Activated CD8-positive, alpha-beta memory T cell treated with anti-CD3 and anti-CD28 coated beads for 36 hours (primary cell): ENCODE results near the gene SH3PXD2B. TPM values are rescaled to one million over a fixed set of nuclear protein-coding genes. Genes with fewer than 3 reads are reported as not detected.
"Not testable (repeated sequence)": the region's sequence is repeated elsewhere in the genome, so short reads cannot be mapped to it uniquely, and the experiment has no call there.

Experiments used
- CTCF ChIA-PET: fragments of 350-600 bp; sonication (Branson Sonifier 250); formaldehyde crosslinking; loops from one replicate; lab custom pipeline; 2021; ENCODE audit warnings: antibody characterized with exemption; lab: Charles Lee
- POLR2A ChIA-PET: fragments of 350-600 bp; sonication (Branson Sonifier 250); formaldehyde crosslinking; loops from one replicate; lab custom pipeline; 2021; ENCODE audit warnings: antibody characterized with exemption; lab: Charles Lee
- total RNA-seq, 2 experiments: library from RNA; stranded (reverse); gene quantifications; one replicate each; pipeline ENCODE4 v1.2.3, GENCODE V29; 2021

Gene SH3PXD2B
- total RNA-seq, 2 experiments from 2014 or later: 0.17 to 0.25 TPM

DNA sequence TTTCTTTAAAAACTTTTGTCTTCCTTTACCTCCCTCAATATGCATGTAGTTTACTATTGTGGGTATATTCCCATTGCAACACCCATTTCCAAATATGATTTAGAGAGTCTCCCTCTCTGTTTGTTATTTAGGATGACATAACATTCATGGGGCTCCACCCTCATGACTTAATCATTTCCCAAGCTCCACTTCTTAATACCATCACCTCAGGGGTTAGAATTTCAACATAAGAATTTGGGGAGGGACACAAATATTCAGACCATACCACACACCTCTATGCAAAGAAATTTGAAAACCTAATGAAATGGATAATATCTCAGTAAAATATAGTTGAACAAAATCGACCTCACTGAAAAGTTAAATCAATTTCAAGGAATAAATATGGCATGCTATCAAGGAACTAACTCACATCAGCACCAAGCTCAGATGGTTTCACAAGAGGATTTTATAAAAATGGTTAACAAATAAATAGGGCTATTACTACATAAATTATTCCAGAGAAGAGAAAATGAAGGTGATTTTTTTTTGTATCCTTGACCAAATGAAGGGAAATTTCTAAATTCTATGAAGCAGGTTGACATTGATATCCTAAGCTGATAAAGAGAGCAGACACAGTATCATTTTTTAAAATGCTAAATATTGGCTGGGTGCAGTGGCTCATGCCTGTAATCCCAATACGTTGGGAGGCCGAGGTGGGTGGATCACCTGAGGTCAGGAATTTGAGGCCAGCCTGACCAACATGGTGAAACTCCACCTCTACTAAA lies 150.6 kb downstream of the SH3PXD2B start:
- POLR2A ChIA-PET: interaction anchor here (0.6 kb wide), 1 partner anchor 21 kb away, joined by 3 read pairs; no protein-coding TSS in a partner anchor
- CTCF ChIA-PET: interaction anchor here (0.7 kb wide), 2 partner anchors 415 to 528 kb away, joined by 4 to 5 read pairs; no protein-coding TSS in a partner anchor

DNA sequence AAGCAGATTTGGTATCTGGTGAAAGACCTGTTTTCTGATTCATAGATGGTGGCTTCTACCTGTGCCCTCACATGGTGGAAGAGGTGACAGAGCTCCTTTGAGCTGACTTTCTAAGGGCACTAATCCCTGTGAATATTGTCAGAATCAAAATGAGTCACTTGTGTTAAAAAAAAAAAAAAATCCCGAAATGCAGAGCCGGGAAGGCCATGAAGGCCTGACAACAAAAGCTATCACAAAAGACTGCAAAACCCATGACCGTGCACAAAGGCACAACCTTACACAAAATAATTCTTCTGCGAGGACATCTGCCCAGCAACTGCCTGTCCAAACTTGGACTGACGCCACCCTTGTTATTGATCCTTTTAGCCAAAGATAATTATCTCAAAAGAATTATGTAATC lies 151.2 kb downstream of the SH3PXD2B start:
- CTCF ChIA-PET: no interaction called here
- POLR2A ChIA-PET: no interaction called here

DNA sequence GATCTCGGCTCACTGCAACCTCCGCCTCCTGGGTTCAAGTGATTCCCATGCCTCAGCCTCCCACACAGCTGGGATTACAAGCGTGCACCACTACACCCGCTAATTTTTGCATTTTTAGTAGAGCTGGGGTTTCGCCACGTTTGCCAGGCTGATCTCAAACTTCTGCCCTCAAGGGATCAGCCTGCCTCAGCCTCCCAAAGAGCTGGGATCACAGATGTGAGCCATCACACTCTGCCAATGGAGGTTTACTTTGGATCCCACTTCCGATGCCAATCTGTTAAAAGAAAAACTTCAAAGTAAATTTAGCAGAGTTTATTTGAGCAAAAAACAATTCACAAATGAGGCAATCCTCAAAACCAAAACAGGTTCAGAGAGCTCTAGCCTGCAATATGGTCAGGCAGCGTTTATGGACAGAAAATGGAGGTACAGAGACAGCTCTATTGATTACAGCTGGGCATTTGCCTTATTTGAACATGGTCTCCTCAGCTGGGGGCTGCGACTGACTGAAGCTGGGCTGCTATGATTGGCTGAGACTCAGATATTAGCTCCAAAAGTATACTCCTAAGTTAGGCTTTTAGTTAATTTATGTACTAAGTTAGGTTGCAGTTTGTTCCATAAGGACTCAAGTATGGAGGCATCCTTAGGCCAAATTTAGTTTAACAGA lies 152.1 kb downstream of the SH3PXD2B start:
- POLR2A ChIA-PET: no interaction called here
- CTCF ChIA-PET: interaction anchor here (0.7 kb wide), 1 partner anchor 311 kb away, joined by 3 read pairs; no protein-coding TSS in a partner anchor

- POLR2A ChIA-PET: no interaction called here
- CTCF ChIA-PET: interaction anchor here (0.6 kb wide), 1 partner anchor 96 kb away, joined by 3 read pairs; no protein-coding TSS in a partner anchor
These were observed 154.3 kb downstream of the SH3PXD2B start for GRCh38 chr5:172299916-172300439.

- POLR2A ChIA-PET: no interaction called here
- CTCF ChIA-PET: no interaction called here
These were observed 159.5 kb downstream of the SH3PXD2B start for GRCh38 chr5:172294831-172295230.

DNA sequence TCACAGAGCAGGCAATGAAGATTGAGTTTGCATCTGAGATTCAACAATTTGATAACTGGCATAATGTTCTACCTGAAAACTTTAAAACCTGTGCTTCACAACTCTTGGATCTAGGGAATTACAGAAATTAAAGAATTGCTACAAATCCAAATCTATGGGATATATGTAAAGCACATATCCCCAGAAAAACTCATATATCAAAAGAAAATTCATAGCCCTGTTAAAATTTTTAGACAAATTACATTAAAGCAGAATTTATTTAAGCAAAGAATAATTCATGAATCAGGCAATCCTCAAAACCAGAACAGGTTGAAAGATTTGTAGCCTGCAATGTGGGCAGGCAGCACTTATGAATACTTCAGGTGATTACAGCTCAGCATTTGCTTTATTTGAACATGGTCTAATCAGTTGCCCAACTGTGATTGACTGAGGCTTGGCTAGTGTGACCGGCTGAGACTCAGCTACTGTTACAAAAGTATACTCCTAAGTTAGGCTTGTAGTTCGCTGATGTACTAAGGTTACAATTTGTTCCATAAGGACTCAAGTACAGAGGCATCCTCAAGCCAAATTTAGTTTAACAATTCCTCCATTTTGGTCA lies 160.5 kb downstream of the SH3PXD2B start:
- ChIA-PET POLR2A (no interaction called here), CTCF (interaction anchor here (0.6 to 1.5 kb wide), 13 partner anchors 9 to 617 kb away, joined by 3 to 6 read pairs (median 3); partner anchors contain the start of gene STK10)

- POLR2A ChIA-PET: no interaction called here
- CTCF ChIA-PET: interaction anchor here (0.6 to 1.5 kb wide), 16 partner anchors 8 to 617 kb away, joined by 3 to 6 read pairs (median 4); partner anchors contain the start of gene STK10
These were observed 161.1 kb downstream of the SH3PXD2B start for GRCh38 chr5:172293054-172293744.

DNA sequence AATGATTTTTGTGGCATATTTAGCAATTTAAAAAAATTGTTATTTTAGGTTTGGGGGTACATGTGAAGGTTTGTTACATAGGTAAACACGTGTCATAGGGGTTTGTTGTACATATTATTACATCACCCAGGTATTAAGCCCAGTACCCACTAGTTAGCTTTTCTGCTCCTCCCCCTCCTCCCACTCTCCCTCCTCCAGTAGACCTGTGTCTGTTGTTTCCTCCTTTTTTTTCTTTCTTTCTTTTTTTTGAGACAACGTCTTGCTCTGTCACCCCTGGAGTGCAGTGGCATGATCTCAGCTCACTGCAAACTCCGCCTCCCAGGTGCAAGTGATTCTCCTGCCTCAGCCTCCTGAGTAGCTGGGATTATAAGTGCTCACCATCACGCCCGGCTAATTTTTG lies 162.5 kb downstream of the SH3PXD2B start:
- CTCF ChIA-PET: interaction anchor here (1.2 kb wide), 1 partner anchor 103 kb away, joined by 4 read pairs; the partner anchor contains the start of gene STK10
- POLR2A ChIA-PET: not testable (repeated sequence)

DNA sequence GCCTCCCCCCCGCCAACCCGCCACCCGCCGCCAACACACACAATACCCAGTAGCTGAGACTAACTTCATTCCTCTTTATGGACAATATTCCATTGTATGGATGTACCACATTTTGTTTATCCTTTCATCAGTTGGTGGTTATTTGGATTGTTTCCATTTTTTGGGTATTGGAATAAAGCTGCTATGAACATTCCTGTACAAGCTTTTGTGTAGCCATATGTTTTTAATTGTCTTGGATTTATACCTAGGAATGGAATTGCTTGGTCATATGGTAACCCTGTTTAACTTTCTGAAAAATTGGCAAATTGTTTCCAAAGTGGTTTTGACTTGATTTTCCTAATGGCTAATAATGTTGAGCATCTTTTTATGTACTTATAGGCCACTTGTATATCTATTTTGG lies 165.9 kb downstream of the SH3PXD2B start:
- ChIA-PET CTCF (interaction anchor here (0.6 kb wide), 1 partner anchor 182 kb away, joined by 3 read pairs; no protein-coding TSS in a partner anchor), POLR2A (no interaction called here)

DNA sequence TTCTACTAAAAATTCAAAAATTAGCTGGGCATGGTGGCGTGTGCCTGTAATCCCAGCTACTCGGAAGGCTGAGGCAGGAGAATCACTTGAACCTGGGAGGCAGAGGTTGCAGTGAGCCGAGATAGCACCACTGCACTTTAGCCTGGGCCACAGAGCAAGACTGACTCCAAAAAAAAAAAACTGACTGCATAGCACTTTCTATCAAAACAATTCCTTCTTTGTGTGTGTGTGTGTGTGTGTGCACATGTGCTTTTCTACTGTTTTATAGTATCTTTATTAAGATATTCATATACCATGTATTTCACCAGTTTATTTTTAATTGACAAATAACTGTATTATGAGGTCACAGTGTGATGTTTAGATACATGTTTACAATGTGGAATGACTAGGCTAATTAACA lies 167.2 kb downstream of the SH3PXD2B start:
- CTCF ChIA-PET: not testable (repeated sequence)

GRCh38 chr5:172285226-172286143 lies 168.8 kb downstream of the SH3PXD2B start:
- CTCF ChIA-PET: interaction anchor here (0.9 to 1.3 kb wide), 3 partner anchors 8 to 175 kb away, joined by 3 to 4 read pairs (median 3); partner anchors contain the start of gene STK10

More for the DNA sequence above, 167.2 kb downstream of the SH3PXD2B start:
- POLR2A ChIA-PET: not testable (repeated sequence)

GRCh38 chr5:172284611-172284980 lies 169.7 kb downstream of the SH3PXD2B start:
- ChIA-PET CTCF (interaction anchor here (0.9 to 1.3 kb wide), 3 partner anchors 9 to 174 kb away, joined by 3 to 4 read pairs (median 3); partner anchors contain the start of gene STK10), POLR2A (no interaction called here)

More at GRCh38 chr5:172285226-172286143, 168.8 kb downstream of the SH3PXD2B start:
- POLR2A ChIA-PET: no interaction called here

DNA sequence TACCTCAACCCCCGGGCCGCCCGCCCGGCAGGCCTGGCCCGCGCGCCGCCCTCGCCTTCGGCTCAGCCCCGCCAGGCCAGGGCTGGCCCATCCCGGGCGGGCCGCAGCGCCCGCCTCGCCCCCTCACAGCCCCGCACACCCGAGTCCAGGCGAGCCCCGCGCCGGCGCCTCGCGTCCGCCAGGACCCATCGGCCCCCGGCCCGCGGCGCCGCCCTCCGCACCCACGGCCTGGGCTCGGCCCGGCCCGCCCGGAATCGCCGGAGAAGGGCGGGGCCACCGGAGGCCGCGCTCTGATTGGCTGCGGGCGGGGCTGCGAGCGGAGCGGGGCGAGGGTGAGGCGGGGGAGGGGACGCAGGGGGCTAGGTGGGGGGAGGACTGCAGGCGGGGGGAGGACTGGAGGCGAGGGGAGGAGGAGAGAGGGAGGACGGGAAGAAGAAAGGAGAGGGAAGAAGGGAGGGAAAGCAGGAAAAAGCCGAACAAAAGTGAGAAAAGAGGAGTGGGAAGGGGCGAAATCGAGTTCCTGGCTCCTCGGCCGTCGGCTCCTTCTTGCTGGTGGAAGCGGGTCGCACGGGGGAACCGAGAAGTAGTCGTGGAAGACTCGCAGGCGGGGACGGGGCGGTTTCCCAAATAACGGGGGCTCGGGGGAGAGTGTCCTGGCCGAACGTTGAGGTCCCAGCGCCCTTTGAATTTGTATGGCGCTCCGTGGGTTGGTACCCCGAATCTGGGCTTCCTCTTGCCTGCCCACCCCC lies 170.3 kb downstream of the SH3PXD2B start:
- ChIA-PET CTCF (interaction anchor here (0.9 to 1.8 kb wide), 2 partner anchors 97 to 173 kb away, joined by 3 to 6 read pairs; no protein-coding TSS in a partner anchor), POLR2A (interaction anchor here (1.5 kb wide), 1 partner anchor 96 kb away, joined by 9 read pairs; the partner anchor contains the start of gene STK10)

DNA sequence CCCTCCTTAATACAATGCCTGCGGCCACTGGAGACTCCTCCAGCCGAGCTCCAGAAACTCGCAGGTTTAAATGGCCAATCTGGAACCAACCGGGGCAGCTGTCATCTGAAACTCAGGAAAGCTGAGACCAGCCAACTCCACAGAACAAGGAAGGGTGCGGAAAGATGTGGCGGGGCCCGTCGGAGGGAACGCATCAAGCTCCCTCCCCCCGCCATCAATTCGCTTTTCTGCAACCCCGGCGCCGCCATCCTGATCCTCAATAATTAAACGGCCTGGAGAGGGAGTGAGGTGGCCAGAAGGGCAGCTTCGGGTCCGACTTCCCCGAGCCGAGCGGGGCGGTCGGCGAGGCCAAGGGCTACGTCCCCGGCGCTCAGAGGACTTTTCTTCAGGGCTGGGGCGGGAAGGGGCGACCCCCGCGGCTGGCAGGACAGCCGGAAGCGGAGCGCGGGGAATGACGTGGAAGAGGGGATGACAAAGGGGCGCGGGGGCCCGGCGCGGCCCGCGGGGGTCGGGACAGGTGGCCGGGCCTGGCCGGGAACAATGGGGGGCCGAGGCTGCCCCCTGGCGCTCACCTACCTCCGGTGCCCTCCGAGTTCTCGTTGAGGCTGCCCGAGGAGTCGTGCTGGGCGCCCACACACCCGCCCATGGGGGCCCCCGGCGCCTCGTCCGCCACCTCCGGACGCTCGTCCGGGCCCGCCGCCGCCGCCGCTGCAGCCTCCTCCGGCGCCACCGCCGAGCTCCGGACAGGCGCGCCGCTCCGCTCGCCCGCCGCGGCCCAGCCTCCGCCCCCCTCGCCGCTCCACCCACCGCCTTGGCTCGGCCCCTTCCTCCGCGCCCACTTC lies 171.1 kb downstream of the SH3PXD2B start, which contains the start of gene UBTD2:
UBTD2 (minus strand) TSS at position 745 of the 842 bp plus-strand sequence; CDS start at position 646, 99 bp downstream.
- CTCF ChIA-PET: interaction anchor here (0.5 to 1.8 kb wide), 12 partner anchors 10 to 377 kb away, joined by 3 to 9 read pairs (median 4); no protein-coding TSS in a partner anchor

More for the DNA sequence above, 171.1 kb downstream of the SH3PXD2B start, which contains the start of gene UBTD2:
- POLR2A ChIA-PET: interaction anchor here (0.6 to 1.5 kb wide), 6 partner anchors 59 to 277 kb away, joined by 3 to 10 read pairs (median 4); partner anchors contain the start of gene STK10
